ENCODE data around the gene MAL.

Gene MAL

DNA sequence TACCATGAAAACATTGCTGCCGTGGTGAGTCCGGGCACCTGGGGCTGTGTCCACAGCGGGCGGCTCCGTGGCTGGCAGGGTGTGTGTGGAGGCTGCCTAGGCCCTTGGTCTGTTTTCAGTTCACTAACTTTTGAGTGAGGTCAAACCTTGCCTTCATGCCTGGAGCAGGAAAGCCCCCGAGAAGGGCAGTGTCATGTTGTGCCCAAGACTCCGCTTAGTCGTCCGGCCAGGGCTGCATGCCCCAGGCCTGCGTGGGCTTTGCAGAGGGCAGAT is 24.1 kb downstream of the MAL start:
- TF ChIP-seq, protein P1, sequence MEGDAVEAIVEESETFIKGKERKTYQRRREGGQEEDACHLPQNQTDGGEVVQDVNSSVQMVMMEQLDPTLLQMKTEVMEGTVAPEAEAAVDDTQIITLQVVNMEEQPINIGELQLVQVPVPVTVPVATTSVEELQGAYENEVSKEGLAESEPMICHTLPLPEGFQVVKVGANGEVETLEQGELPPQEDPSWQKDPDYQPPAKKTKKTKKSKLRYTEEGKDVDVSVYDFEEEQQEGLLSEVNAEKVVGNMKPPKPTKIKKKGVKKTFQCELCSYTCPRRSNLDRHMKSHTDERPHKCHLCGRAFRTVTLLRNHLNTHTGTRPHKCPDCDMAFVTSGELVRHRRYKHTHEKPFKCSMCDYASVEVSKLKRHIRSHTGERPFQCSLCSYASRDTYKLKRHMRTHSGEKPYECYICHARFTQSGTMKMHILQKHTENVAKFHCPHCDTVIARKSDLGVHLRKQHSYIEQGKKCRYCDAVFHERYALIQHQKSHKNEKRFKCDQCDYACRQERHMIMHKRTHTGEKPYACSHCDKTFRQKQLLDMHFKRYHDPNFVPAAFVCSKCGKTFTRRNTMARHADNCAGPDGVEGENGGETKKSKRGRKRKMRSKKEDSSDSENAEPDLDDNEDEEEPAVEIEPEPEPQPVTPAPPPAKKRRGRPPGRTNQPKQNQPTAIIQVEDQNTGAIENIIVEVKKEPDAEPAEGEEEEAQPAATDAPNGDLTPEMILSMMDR (IDR thresholded peaks at IDR 0.05; ENCODE audit: borderline replicate concordance, control extremely low read depth, extremely low read depth, insufficient read depth, missing control alignments), result no peak
- in situ Hi-C loops (cut with MboI; ENCODE audit: low sequenced_read_pairs, unreplicated experiment), result no loop called here
- DNase-seq (ENCODE audit: low spot score), result no peak

DNA sequence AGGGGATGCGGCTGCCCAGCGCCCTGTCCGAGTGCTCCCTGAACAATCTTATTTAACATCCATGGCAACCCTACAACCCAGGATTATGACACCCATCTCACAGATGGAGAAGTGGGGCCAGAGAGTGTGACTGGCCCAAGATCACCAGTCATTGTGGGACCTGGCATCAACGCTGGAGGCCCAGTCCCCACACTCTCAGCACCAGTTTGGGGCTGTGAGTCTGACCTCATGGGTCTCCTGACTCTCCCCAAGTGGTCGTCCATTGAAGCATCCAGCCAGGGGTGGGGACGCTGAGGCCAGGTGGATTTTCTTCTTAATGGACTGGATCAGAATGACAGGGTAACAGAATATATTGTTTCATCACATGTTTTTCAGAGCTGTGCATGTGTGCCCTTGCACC is 24.5 kb downstream of the MAL start:
- in situ Hi-C loops (cut with MboI; ENCODE audit: low sequenced_read_pairs, unreplicated experiment), result no loop called here
- DNase-seq (ENCODE audit: low spot score), result no peak
- TF ChIP-seq, protein P1 (IDR thresholded peaks at IDR 0.05; ENCODE audit: borderline replicate concordance, control extremely low read depth, extremely low read depth, insufficient read depth, missing control alignments), result no peak

DNA sequence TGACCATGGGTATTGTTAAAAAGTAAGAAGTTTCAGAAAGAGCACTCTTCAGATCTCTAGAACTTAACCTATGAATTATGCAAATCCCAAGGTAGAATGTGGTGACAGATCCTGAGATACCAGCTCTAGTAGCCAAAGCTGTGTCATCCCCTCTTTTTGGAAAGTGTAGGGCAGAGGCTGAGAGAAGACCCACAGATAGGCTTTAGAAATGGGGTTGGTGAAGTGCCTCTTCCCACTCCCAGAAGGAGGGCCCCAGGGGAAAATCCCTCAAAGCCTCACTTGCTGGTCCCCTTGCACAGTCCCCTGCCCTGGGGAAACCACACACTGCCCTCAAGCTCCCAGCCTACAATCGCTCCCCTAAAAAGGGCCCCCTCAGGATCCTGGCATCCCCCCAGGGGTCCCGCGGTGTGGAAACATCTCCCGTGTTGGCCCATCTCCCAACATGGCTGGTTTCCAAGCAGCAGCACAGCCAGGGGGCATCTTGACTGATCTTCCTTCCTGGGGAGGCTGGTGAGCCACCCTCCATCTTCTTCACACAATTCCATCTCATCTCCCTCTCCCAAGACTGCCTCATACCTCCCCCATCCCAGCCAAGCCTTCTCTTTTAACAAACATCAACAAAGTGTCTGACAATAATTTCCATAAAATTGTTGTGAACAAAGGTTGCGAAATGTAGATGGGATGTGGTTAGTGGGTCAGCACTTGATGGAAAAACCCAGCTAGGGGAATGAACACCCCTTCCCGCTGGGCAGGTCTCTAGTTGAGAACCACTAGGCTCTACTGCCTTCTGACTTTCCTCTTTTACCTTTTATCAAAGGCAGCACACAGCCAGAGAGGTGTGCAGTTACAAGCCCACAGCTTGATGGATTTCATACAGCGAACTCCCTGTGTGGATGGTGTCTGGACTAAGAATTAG is 25.1 kb downstream of the MAL start:
- TF ChIP-seq, protein P1 (IDR thresholded peaks at IDR 0.05; ENCODE audit: borderline replicate concordance, control extremely low read depth, extremely low read depth, insufficient read depth, missing control alignments), result no peak
- in situ Hi-C loops (cut with MboI; ENCODE audit: low sequenced_read_pairs, unreplicated experiment), result no loop called here
- no peak for DNase-seq (ENCODE audit: low spot score)

DNA sequence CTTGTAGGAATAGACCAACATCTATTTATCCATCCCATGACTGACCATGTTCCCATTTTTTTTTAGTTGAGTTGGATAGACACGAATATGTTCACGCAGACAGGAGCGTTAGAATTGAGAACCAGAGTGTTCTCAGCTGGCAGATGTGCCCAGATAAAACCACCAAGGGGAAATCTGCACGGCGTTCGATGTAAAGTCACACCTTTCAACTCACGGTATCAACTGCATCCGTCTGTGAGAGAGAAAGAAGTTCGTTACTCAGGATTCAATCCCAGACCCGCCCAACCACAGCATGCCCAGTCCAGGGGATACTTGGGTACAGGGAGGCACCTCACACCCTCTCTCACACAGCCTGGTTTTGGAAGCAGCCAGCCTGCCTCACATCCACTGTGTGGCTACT is 26.1 kb downstream of the MAL start:
- DNase-seq (ENCODE audit: low spot score), result no peak
- in situ Hi-C loops (cut with MboI; ENCODE audit: low sequenced_read_pairs, unreplicated experiment), result no loop called here
- TF ChIP-seq, protein P1 (IDR thresholded peaks at IDR 0.05; ENCODE audit: borderline replicate concordance, control extremely low read depth, extremely low read depth, insufficient read depth, missing control alignments), result no peak

DNA sequence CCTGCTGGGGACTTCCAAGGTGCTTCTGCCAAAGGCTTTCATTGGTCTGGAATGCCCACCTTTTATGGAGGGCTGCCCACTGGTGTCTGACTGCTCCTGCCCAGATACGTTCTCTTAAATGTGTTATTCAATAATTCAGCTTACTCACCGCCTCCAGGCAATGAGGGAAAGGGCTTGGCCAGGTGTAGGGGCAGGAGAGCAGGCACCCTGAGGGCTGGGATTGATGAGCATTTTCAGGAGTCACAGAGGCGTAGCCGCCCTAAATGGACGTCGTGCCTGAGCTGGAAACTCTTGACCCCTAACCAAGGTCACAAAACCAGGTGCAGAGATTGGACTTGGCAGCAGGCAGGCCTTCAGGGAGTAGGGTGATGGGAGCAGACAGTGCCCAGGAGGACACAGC is 26.8 kb downstream of the MAL start:
- no peak for DNase-seq (ENCODE audit: low spot score)
- in situ Hi-C loops (cut with MboI; ENCODE audit: low sequenced_read_pairs, unreplicated experiment), result no loop called here
- TF ChIP-seq, protein P1 (IDR thresholded peaks at IDR 0.05; ENCODE audit: borderline replicate concordance, control extremely low read depth, extremely low read depth, insufficient read depth, missing control alignments), result no peak

DNA sequence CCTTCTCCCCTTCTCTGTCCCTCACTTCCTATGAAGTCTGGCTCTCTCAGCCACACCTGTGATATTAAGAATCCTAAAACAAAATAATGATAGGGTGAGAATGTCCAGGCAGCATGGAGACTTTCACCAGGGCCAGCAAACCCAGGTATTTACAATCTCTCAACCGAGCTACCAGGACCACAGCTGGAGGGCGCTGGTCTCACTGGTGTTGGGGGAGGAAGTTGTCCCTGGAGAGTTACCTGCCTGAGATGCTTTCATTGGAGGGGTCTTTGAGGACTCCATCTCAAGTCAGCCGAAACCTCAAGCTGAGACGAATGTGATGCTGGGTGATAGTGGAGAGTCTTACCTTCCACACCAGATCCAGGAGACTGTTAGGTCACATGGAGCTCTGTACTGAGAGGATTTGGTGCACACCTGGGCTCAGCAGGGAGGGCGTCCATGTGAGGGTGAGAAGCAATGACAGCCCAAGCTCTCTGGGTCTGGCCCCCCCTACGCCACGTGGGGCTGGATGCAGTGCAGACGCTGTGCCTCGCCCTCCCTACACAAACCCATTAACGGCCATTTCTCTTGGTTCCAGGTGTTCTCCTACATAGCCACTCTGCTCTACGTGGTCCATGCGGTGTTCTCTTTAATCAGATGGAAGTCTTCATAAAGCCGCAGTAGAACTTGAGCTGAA is 27.4 kb downstream of the MAL start:
- in situ Hi-C loops (cut with MboI; ENCODE audit: low sequenced_read_pairs, unreplicated experiment), result no loop called here
- DNase-seq (ENCODE audit: low spot score), result no peak
- TF ChIP-seq, protein P1 (IDR thresholded peaks at IDR 0.05; ENCODE audit: borderline replicate concordance, control extremely low read depth, extremely low read depth, insufficient read depth, missing control alignments), result no peak

Measured in GM13976 (cell line).